Measurements from ENCODE around the gene DOCK8.
"Not testable (repeated sequence)": the region's sequence is repeated elsewhere in the genome, so short reads cannot be mapped to it uniquely, and the experiment has no call there.

Gene DOCK8

GRCh38 chr9:228929-229695, 14.4 kb downstream of the DOCK8 start:
- H3K4me3 ChIP-seq (ENCODE audit: control insufficient read depth, low read depth, low read length): no peak overlapping the region
- TF ChIP-seq CTCF (IDR thresholded peaks at IDR 0.05; ENCODE audit: control insufficient read depth, insufficient read depth, low read depth, low read length, missing control alignments): no peak
- DNase-seq (ENCODE audit: low read depth): no peak

GRCh38 chr9:231625-232024, 17.0 kb downstream of the DOCK8 start:
- not testable (repeated sequence) for H3K4me3 ChIP-seq (ENCODE audit: control insufficient read depth, low read depth, low read length); DNase-seq (ENCODE audit: low read depth)

GRCh38 chr9:233708-234107, 19.0 kb downstream of the DOCK8 start:
- DNase-seq (ENCODE audit: low read depth); H3K4me3 ChIP-seq (ENCODE audit: control insufficient read depth, low read depth, low read length): not testable (repeated sequence)

- DNase-seq (ENCODE audit: low read depth): no peak
- TF ChIP-seq CTCF (IDR thresholded peaks at IDR 0.05; ENCODE audit: control insufficient read depth, insufficient read depth, low read depth, low read length, missing control alignments): no peak
- H3K4me3 ChIP-seq (ENCODE audit: control insufficient read depth, low read depth, low read length): no peak overlapping the region
Observed at GRCh38 chr9:237141-237857, 22.6 kb downstream of the DOCK8 start.

- DNase-seq (ENCODE audit: low read depth): no peak
- no peak overlapping the region for H3K4me3 ChIP-seq (ENCODE audit: control insufficient read depth, low read depth, low read length)
- no peak for TF ChIP-seq CTCF (IDR thresholded peaks at IDR 0.05; ENCODE audit: control insufficient read depth, insufficient read depth, low read depth, low read length, missing control alignments)
Observed at GRCh38 chr9:237858-238345, 23.2 kb downstream of the DOCK8 start.

GRCh38 chr9:242461-243080, 27.9 kb downstream of the DOCK8 start:
- no peak for DNase-seq (ENCODE audit: low read depth)
- no peak for TF ChIP-seq CTCF (IDR thresholded peaks at IDR 0.05; ENCODE audit: control insufficient read depth, insufficient read depth, low read depth, low read length, missing control alignments)
- H3K4me3 ChIP-seq (ENCODE audit: control insufficient read depth, low read depth, low read length): no peak overlapping the region

GRCh38 chr9:248278-248961, 33.8 kb downstream of the DOCK8 start:
- DNase-seq (ENCODE audit: low read depth): no peak
- H3K4me3 ChIP-seq (ENCODE audit: control insufficient read depth, low read depth, low read length): no peak overlapping the region
- no peak for TF ChIP-seq CTCF (IDR thresholded peaks at IDR 0.05; ENCODE audit: control insufficient read depth, insufficient read depth, low read depth, low read length, missing control alignments)
